Sigmoid colon (tissue), 7 donors: ENCODE data around the gene NEMP1. TPM values are rescaled to one million over a fixed set of nuclear protein-coding genes. Genes with fewer than 3 reads are reported as not detected.
A peak's percentile ranks its signal among the peaks of the same experiment; 100 is the strongest.

Source experiments
- DNase-seq: peaks from one replicate; pipeline ENCODE4 v3.0.0-alpha.2; 2019
- H3K27ac ChIP-seq, 4 donors: fragments of 200-600 bp; sonication (generic); one replicate each; pipeline ENCODE4 v1.5.1; 2016 to 2019; ENCODE audit warnings: mild to moderate bottlenecking in 1 of 4
- H3K27me3 ChIP-seq, 3 donors: fragments of 200-600 bp; sonication (generic); one replicate each; pipeline ENCODE4 v1.5.1; 2019; ENCODE audit warnings: mild to moderate bottlenecking in 1 of 3
- H3K36me3 ChIP-seq, 4 donors: fragments of 200-600 bp; sonication (generic); one replicate each; pipeline ENCODE4 v1.5.1; 2016 to 2019
- H3K4me1 ChIP-seq, 4 donors: fragments of 200-600 bp; sonication (generic); one replicate each; pipeline ENCODE4 v1.5.1; 2017 to 2019
- H3K4me3 ChIP-seq, 4 donors: fragments of 200-600 bp; sonication (generic); one replicate each; pipeline ENCODE4 v1.5.1; 2017 to 2019; ENCODE audit warnings: mild to moderate bottlenecking in 2 of 4, moderate library complexity in 1 of 4
- H3K9me3 ChIP-seq, 4 donors: fragments of 200-600 bp in 3 of 4; sonication (generic) in 3 of 4; one replicate each; pipeline versions ENCODE4 v1.5.1 to v1.6.1; 2013 to 2019
- CTCF ChIP-seq, 4 experiments: fragments of 450-650 bp in 3 of 4; fragments of 200-600 bp in 1 of 4; IDR thresholded peaks; one replicate each; pipeline ENCODE4 v1.5.1; 2016 to 2019; ENCODE audit warnings: antibody characterized with exemption in 4 of 4, mild to moderate bottlenecking in 3 of 4, moderate library complexity in 2 of 4
- EP300 ChIP-seq, 4 donors: sonication (generic); formaldehyde crosslinking; IDR thresholded peaks; one replicate each; pipeline ENCODE4 v1.6.1; 2017; ENCODE audit warnings: antibody characterized with exemption in 4 of 4
- POLR2A ChIP-seq, 2 donors: fragments of 450-650 bp; IDR thresholded peaks; one replicate each; pipeline ENCODE4 v1.6.1; 2016; ENCODE audit warnings: antibody characterized with exemption in 2 of 2, mild to moderate bottlenecking in 2 of 2, moderate library complexity in 2 of 2
- POLR2AphosphoS5 ChIP-seq, 4 donors: sonication (generic); formaldehyde crosslinking; IDR thresholded peaks; one replicate each; pipeline ENCODE4 v1.6.1; 2017; ENCODE audit warnings: antibody characterized with exemption in 4 of 4
- WGBS, 2 donors: extraction: QIAGEN DNeasy Blood & Tissue Kit; methylation state at CpG; one replicate each; pipeline ENCODE4 v1.1.7; 2013; 5-methylcytosine and 5-hydroxymethylcytosine counted together
- intact Hi-C: fragments of 100-400 bp; cut with DNase I; formaldehyde crosslinking; loops from one replicate; pipeline ENCODE4 v1.15.1; 2023
- polyA plus RNA-seq, 3 donors: library from polyadenylated mRNA; stranded (reverse); fragments of 200-250 nt; gene quantifications; one replicate each; pipeline ENCODE4 v1.2.3, GENCODE V29; 2013
- total RNA-seq, 4 donors: library from RNA; depleted of rRNA; stranded (reverse); fragments of >200 nt; gene quantifications; one replicate each; pipeline ENCODE4 v1.1.0, GENCODE V29; 2016
- donor health status: healthy with polysubstance abuse.
- donor health status: Bipolar disorder and iron deficiency.
- donor health status: healthy.

NEMP1 gene
- total and polyA plus RNA-seq, 7 donors, result 0.60 to 13.6 (median 11.5) TPM

DNA sequence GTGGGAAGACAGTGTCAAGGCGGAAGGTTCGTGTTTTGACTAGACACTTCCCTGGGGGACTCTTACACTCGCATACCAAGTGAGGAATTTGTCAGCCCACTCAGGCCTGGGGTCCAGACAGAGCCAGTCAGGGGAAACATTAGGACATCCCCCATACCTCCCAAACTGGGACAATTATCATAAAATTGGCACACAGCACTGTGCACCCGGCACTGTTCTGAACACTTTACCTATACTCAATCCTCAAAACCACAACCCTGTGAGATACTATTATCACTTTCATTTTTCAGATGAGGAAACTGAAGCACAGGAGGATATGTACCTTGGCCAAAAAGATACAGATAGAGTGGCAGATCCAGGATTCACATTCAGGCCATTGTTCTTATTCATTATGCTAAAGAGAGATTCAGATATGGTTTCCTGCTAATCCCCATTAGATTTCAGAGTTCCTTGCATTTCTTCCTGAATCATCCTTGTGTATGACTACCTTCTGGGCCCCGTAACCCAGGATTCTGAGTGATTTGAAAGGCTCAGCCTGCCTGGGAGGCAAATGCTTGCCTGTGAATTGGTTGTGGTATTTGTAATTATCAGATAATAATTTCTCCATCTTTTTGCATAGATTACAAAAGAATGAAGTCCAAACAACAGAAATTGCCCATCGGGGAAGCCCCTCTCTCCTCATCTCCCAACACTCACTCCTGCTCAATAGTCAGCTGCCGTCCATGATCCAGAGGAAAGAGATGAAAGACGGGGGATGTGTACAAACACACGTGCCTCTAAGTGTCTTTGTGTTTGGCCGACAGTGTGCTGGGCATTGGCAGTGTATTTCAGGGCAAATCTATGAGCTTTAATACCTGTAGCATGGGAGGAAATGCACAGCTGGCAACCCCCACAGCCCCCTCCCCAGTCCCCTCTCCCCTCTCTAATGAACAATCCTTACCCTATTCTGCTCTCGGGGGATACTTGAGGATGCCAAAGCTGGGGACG, 66.9 kb downstream of the NEMP1 start:
- Histone ChIP-seq H3K4me1 (peaks cover 0 to 22% (median 19%) of the 10 kb centered on the region in 4 donors), H3K9me3 (no peaks in the 10 kb centered on the region), H3K36me3 (no peaks in the 10 kb centered on the region), H3K27ac (no peak overlapping the region), H3K4me3 (no peak overlapping the region), H3K27me3 (no peaks in the 10 kb centered on the region)
- WGBS, 2 donors, result 80 to 86% methylated on average over 12 of the region's 12 CpGs
- DNase-seq, result peak; percentile 26
- intact Hi-C loops, result no loop called here
- TF ChIP-seq POLR2AphosphoS5 (IDR thresholded peaks at IDR 0.05) (no peak), POLR2A (IDR thresholded peaks at IDR 0.05) (no peak), CTCF (IDR thresholded peaks at IDR 0.05) (no peak), EP300 (IDR thresholded peaks at IDR 0.05) (no peak)

DNA sequence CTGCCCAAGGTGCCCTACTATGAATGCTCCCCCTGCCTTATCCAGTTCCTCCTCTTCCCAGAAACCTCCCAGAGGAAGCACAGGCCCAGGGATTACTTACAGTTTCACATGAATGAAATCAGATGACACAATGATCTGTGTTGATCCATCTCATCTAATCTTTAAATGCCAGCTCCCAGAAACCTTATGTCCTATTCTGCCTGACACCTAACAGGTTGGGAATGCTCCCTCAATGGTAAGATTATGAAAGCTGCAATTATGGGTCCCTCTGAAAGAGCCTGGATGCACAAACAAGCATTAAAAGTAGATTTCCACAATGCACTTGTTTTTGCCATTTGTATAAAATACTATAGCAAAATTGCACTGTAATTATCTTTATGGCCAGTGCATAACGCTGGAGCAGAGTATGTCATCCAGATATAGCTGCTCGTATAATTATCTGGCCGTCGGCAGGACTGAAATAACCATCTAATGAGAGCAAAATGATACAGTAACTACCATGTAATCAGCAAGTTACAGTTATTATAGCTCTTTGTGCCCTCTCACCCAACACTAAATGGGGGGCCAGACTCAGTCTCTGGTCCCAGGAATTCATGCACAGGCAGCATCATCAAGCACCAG, 67.9 kb downstream of the NEMP1 start:
- H3K9me3 ChIP-seq, result no peaks in the 10 kb centered on the region
- peaks cover 0 to 26% (median 22%) of the 10 kb centered on the region in 4 donors for H3K4me1 ChIP-seq
- no peaks in the 10 kb centered on the region for H3K27me3 ChIP-seq
- intact Hi-C loops, result no loop called here
- no peak for TF ChIP-seq POLR2AphosphoS5 (IDR thresholded peaks at IDR 0.05)
- no peak for TF ChIP-seq CTCF (IDR thresholded peaks at IDR 0.05)
- TF ChIP-seq EP300 (IDR thresholded peaks at IDR 0.05), result no peak
- TF ChIP-seq POLR2A (IDR thresholded peaks at IDR 0.05), result no peak
- WGBS, 2 donors, result 29 to 84% methylated on average over 4 of the region's 4 CpGs
- H3K27ac ChIP-seq, result no peak overlapping the region
- no peaks in the 10 kb centered on the region for H3K36me3 ChIP-seq
- no peak overlapping the region for H3K4me3 ChIP-seq
- DNase-seq, result no peak

GRCh38 chr12:57009949-57010626, 68.5 kb downstream of the NEMP1 start:
- H3K4me3 ChIP-seq, result no peak overlapping the region
- DNase-seq, result no peak
- TF ChIP-seq EP300 (IDR thresholded peaks at IDR 0.05), result no peak
- no peak for TF ChIP-seq POLR2AphosphoS5 (IDR thresholded peaks at IDR 0.05)
- no peak for TF ChIP-seq CTCF (IDR thresholded peaks at IDR 0.05)
- no peak for TF ChIP-seq POLR2A (IDR thresholded peaks at IDR 0.05)
- no peaks in the 10 kb centered on the region for H3K27me3 ChIP-seq
- H3K9me3 ChIP-seq, result no peaks in the 10 kb centered on the region
- WGBS, 2 donors, result 93% methylated on average over 5 of the region's 5 CpGs
- H3K36me3 ChIP-seq, result no peaks in the 10 kb centered on the region
- intact Hi-C loops, result loop anchor here (2.0 to 10.0 kb wide), 4 partner anchors 51 to 365 kb away; partner anchors contain the start of genes ATP5F1B and STAT6
- H3K27ac ChIP-seq, result no peak overlapping the region
- peaks cover 0 to 32% (median 28%) of the 10 kb centered on the region in 4 donors for H3K4me1 ChIP-seq

- TF ChIP-seq CTCF (IDR thresholded peaks at IDR 0.05) (peak; percentile 61 to 83 (median 72)), EP300 (IDR thresholded peaks at IDR 0.05) (no peak), POLR2A (IDR thresholded peaks at IDR 0.05) (no peak), POLR2AphosphoS5 (IDR thresholded peaks at IDR 0.05) (no peak)
- Histone ChIP-seq H3K36me3 (peaks cover 9 to 16% (median 15%) of the 10 kb centered on the region in 4 donors), H3K27ac (peak overlapping the region in 3 of 4 donors; percentile 54 to 64 (median 60)), H3K9me3 (no peaks in the 10 kb centered on the region), H3K4me3 (no peak overlapping the region), H3K27me3 (no peaks in the 10 kb centered on the region), H3K4me1 (peaks cover 0 to 39% (median 33%) of the 10 kb centered on the region in 4 donors)
- no peak for DNase-seq
- intact Hi-C loops, result loop anchor here (2.0 to 10.0 kb wide), 4 partner anchors 53 to 363 kb away; partner anchors contain the start of genes ATP5F1B and STAT6
Observed at GRCh38 chr12:57008178-57008577, 70.4 kb downstream of the NEMP1 start.
